GM18868 (cell line): ENCODE data around the gene ATG7.

Experiments
- ATAC-seq: cut with Tn5 transposase; IDR thresholded peaks from one replicate; pipeline ENCODE4 v1.9.1; 2021; ENCODE audit warnings: mild to moderate bottlenecking, moderate library complexity; ENCODE audit not compliant: unreplicated experiment

ATG7 gene

GRCh38 chr3:11532931-11533391 lies 260.8 kb downstream of the ATG7 start:
- no peak for ATAC-seq

- ATAC-seq: no peak
Measured at GRCh38 chr3:11534011-11534792, 262.0 kb downstream of the ATG7 start.

GRCh38 chr3:11534793-11535101 lies 262.6 kb downstream of the ATG7 start:
- ATAC-seq: no peak

GRCh38 chr3:11535243-11535960 lies 263.2 kb downstream of the ATG7 start:
- no peak for ATAC-seq

- no peak for ATAC-seq
Measured at GRCh38 chr3:11536132-11536935, 264.1 kb downstream of the ATG7 start.

GRCh38 chr3:11536936-11537612 lies 264.9 kb downstream of the ATG7 start:
- no peak for ATAC-seq

- no peak for ATAC-seq
Measured at GRCh38 chr3:11538581-11538980, 266.4 kb downstream of the ATG7 start.

GRCh38 chr3:11539218-11539617 lies 267.0 kb downstream of the ATG7 start:
- no peak for ATAC-seq

GRCh38 chr3:11539677-11540076 lies 267.5 kb downstream of the ATG7 start:
- no peak for ATAC-seq

- no peak for ATAC-seq
Measured at GRCh38 chr3:11541321-11542303, 269.4 kb downstream of the ATG7 start.

GRCh38 chr3:11542551-11542950 lies 270.4 kb downstream of the ATG7 start:
- ATAC-seq: no peak

- no peak for ATAC-seq
Measured at GRCh38 chr3:11543141-11543947, 271.1 kb downstream of the ATG7 start.

- ATAC-seq: no peak
Measured at GRCh38 chr3:11543948-11544387, 271.8 kb downstream of the ATG7 start.

GRCh38 chr3:11544412-11545181 lies 272.4 kb downstream of the ATG7 start:
- no peak for ATAC-seq

GRCh38 chr3:11545186-11545851 lies 273.1 kb downstream of the ATG7 start:
- no peak for ATAC-seq

GRCh38 chr3:11546657-11547302 lies 274.6 kb downstream of the ATG7 start:
- no peak for ATAC-seq

- ATAC-seq: no peak
Measured at GRCh38 chr3:11547498-11547897, 275.3 kb downstream of the ATG7 start.
